Muscle of arm (tissue), 12 donors: Measurements from ENCODE around the gene VSX1. TPM values are rescaled to one million over a fixed set of nuclear protein-coding genes. Genes with fewer than 3 reads are reported as not detected.

Source experiments
- DNase-seq: peaks from one replicate; pipeline ENCODE4 v3.0.0-alpha.2; 2013
- polyA plus RNA-seq, 12 donors: library from polyadenylated mRNA; unstranded; fragments of 120-200 nt; gene quantifications; one replicate each; pipeline ENCODE4 v1.2.1, GENCODE V29; 2013; ENCODE audit not compliant: insufficient read length in 12 of 12

VSX1 gene
- polyA plus RNA-seq, 12 donors: 0.09 TPM; not detected in 11

DNA sequence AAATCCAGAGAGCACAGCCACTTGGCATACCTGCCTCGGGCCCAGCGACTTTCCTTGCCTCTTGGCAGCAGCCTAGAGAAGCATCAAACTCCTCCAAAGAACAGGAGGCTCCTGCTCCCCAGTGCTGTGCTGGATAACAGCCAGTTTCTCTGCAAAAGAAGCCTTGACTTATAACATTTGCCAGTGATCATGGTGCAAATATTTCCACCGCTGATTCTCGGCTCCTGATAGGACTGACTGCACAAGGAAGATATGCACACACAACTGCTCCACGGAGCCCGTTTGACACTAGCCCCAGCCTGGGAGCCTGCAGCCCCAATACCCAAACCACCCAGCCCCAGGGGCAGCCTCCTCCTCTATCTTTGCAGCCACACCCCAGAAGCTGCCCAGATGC is 41.5 kb downstream of the VSX1 start:
- DNase-seq: peak; percentile 74

DNA sequence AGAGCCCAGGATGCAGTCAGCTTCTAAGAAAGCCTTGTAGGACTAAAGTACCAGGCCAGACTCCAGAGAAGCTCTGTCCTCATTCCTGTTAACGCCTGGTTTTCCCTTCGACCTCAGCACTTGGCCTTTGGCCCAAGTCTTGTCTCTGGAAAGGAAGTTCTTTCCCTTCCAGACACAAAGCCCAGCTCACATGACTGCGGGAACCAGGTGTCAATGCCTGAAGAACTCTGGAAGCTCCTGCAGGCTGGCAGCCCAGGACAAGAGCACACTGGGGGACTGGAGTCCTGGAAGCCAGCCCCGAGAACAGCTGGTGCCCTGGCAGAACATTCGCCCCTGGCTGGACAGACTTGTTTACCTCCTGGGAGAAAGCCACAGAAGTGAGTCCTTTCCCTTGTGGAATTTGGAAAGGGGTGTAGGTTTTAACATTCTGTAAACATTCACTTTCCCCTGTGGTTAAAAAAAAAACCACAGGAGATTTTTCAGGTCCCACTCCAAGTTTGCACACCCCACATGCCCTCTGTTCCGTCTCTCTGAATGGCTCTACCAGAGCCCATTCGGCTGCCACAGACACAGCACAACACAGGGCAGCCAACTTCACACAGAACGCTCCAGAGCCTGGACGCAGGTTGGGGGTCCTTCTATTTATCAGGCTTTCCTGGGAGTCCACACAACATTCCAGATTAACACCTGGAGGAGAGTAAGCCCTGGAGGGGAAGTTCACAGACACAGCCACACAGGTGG is 42.1 kb downstream of the VSX1 start:
- DNase-seq: peak; percentile 87

DNA sequence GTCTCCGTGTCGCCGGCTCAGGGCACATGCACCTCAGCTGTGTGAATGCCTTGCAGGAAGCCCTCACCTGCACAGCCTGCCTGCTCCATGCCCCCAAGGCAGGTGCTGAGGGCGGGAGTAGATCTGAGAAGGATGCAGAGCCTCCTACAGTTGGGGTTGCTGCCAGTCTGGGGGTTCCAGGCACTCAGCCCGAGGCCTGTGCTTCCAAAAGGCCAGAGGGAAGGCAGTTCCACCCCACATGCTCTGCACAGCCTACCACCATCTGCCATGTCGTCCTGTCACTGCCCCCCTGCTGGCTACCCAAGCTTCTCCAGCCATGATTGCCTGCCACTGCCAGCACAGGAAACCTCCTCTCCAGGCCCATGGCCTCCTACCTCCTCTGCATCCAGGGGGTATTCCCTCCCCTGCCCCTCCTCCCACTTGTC is 43.3 kb downstream of the VSX1 start:
- DNase-seq: no peak

DNA sequence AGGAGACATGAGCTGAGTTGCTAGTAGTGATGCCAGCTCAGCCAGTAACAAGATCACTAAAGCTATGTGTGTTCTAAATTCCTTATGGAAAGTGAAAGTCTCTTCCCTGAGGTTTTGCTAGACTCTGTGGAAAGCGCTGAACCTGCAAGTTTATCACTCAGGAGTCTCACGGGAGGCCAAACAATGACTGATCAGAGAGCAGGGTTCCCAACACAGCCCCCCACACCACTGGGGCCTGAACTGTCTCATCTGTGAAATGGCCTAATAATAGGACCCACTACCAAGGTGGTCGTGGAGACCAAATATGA is 43.9 kb downstream of the VSX1 start:
- no peak for DNase-seq

DNA sequence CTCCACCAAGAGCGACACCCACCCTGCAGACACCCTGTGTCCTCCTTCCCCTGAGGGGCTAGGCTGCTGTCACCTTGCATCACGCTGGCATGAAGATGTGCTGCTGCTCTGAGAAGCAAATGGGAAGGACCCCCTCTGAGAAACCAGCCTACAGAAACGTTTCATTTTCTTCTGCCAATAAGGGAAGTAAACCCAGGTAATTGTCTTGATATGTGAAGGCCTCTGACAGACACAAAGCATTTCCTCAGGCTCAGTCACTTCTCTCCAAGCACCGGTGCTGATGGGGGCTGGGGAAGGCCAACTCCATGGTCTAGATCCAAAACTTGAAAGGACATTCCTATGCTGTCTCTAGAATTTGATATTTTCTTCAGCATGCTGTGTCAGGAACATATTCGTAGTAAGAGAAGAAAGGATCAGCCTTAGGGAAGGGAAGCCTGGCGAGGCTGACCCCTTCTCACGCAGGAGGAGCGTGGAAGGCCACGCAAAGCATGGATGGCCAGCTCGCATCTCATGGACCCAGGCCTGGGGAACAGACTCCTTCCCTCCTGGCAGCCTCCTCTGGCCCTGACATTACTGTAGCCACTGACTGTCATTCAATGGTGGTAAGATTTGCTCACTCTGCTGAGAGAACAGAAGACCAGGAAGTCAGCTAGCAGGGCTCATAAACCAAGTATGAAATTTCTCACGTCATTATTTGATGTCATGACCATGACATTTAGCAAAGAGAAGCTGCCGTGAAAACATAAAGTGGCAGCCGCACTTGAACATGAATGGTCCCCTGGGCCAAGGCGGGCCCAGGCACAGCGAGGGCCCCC is 44.4 kb downstream of the VSX1 start:
- no peak for DNase-seq

DNA sequence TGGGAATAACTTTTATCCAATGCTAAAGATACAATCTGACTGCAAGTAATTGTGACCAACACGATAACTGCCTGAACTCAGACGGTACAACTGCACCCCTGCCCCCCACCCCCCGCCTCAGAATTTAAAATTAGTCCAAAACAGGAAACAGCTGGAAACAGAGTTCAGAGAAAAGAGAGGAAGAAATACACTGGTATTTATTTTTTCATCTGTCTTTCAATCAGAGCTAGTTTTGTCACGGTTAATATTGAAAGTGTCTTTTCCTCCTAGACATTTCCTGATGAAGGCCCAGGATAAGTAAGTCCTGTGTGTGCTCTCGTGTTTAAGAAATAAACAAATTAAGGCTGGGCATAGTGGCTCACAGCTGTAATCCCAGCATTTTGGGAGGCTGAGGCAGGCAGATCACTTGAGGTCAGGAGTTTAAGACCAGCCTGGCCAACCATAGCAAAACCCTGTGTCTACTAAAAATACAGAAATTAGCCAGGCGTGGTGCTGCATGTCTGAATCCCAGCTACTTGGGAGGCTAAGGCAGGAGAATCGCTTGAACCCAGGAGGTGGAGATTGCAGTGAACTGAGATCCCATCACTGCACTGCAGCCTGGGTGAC is 45.5 kb downstream of the VSX1 start:
- no peak for DNase-seq

DNA sequence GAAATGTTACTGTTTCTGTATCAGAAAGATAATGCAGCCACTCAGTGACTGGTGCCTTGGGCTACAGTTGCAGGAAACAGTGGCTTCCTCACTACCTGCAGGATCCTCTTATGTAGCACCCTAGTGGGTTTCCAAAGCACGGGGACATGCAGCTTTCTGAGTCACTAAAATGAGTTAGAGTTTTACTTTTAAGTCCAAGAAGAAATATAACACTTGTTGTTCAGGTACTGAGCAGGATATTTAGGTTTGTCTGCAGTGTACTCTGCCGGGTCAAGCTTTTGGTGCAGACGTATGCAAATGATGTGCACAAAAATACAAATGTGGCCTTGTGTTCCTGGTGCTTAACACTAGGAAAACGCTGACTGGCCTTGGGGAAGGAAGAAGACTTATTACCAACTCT is 46.0 kb downstream of the VSX1 start:
- DNase-seq: no peak

DNA sequence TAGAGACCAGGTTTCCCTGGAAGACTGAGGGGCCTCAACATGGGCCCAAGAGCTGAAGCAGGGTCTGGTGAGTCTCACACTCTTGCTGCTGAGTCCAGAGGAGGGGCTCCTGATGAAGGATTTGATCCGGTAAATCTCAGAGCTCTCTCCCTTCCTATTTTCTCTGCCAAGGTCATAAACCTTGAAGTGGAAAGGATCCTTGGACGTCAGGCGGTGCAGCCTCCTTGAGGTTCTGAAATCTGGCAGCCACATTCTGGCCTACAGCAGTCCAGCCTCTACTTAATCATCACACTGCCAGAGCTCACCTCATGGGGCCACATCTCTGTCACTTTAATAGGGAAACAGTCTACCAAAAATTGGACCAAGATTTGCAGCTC is 48.0 kb downstream of the VSX1 start:
- DNase-seq: no peak

DNA sequence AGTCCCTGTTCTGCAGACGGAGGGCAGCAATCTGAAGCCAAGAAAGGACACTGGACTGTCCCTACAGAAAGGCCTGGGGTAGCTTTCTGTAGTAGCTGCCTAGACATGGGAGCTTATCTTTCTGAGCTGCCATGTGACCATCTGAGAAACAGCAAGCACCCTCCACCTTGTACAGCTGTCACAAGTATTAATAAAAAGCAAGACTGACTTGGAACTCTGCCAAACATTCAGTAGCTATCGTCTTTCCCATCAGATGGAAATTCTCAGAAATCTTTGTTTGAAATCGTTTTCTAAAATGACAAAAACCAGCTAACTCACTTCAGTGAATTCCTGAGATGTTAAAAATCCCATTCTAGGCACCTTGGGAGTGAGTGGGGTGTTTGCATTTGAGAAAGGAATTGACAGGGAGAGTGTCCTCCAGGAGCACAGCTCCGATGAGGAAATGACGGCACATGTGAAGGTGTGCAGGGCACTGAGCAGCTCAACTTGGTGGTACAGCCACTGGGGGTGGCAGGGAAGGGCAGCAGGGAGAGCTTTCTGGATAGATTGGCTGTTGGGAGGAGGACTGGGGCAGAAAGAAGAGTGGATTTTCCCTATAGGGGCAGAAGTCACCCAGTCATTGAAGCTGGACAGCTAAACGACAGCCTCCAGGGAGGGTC is 48.5 kb downstream of the VSX1 start:
- no peak for DNase-seq

DNA sequence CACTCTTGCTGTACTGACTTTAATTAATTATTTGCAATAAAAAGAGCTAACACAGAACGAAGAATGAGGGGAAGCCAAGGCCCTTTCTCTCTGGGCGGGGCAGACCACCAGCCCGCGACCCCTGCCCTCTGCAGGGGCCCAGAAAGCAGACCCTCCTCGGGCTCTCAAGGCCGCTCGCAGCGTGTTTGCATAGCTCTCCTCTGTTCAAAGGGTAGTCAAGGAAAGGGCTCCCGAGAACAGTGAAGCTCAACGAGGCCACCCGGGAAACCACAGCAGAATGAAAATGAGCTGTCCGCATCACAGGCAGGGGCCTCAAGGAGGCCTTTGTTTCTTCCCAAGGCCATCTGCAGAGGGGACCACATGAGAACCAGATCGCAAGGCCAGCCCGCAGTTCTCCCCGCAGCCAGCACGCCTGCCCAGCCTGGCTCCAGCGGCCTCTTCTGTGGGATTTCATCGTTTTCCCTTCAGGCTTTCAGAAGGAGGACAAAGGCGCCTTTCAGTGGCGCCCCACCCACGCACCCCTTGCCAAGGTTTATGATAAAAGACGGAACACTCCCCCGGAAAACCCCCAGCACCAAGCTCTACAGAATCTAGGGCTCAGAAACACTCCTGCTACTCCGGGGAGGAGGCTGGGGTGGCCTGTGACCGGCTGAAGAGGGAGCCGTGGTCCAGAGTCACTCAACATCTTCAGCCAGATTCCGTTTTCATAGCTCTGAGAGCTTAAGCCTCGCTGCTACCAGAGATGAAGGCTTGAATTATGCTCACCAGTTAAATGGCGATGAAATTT is 49.3 kb downstream of the VSX1 start:
- no peak for DNase-seq

DNA sequence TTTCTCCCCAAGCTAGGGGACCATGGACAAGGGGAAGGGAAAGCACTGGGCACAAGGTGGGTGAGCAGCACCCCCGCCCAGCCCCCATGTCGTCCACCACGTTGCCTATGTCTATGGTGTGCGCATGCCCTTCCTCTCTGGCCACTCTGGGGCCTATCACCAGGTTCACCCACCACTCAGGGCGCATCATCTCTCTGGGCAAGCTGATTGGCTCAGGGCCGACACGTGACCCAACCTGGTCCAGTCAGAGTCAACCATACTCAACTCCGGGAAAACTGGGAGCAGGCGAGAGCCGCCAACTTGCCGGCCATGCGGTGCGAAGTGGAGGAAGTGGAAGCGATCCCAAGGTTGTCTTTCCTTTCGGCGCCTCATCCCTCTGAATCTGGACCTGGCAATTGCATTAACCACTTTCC is 49.9 kb downstream of the VSX1 start:
- DNase-seq: no peak

DNA sequence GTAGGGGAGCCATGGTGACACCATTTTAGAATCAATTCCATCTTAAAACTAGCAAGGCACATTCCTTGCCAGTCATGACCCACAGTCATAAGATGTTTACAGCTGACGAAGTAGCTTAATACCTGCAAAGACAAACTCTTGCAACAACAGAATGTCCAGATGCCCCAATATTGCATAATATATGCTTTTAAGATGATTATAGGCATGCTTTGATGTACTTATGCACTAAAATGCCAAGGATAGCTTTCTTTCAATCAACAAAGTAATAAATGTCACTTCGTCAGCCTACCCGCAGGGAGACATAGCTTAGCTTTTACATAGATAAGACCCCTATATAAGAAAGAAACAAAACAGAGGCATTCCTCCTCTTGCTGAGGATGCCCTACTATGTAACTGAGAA is 50.7 kb downstream of the VSX1 start:
- DNase-seq: no peak

DNA sequence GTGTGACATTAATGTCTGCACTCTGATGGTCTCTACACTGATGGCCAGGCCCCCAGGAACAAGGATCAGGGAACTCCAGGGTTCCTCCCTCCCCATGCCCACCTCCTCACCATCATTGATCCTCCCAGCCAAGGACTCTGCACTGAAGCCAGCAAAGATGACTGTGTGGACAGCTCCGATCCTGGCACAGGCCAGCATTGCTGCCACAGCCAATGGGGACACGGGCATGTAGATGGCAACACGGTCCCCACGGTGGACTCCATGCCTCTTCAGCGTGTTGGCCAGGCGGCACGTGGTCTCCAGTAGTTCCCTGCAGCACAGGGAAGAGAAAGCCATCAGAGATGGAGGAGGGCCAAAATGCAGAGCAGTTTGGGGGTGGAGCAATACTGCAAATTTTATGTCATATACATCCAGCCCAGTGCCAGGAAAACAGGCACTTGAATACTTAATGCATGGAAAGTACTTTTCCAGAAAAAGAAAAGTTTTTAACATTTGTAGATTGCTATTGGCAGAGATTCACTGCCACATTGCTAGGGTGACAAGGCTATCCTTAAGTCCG is 51.2 kb downstream of the VSX1 start:
- DNase-seq: no peak

DNA sequence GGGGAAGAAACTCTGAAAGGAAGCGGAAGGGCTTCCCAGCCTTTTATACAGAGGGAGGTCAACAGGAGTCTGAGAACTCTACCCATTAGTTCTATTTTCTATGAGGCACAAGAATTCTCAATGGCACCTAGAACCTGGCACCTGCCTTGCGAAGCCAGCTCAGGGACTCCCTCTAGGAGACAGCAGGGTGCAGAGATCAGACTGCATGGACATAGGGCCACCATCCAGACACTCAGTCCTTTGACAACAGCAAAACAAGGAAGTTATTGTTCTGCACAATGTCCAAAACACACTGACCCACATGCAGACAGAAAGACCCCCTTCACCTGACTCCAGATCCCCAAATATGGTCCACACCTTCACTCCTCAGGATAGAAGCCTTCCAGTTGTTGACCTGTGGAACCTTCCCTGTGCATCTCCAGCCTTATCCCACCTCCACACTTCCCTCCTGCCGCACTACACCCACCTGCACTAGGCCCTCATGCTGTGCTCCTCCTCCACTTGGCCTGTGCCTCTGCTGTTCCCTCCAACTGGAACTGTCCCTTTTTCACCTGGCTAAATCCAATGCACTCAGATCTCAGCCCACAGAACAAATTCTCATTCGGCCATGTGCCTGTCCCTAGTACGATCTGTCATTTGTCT is 51.8 kb downstream of the VSX1 start:
- DNase-seq: no peak

DNA sequence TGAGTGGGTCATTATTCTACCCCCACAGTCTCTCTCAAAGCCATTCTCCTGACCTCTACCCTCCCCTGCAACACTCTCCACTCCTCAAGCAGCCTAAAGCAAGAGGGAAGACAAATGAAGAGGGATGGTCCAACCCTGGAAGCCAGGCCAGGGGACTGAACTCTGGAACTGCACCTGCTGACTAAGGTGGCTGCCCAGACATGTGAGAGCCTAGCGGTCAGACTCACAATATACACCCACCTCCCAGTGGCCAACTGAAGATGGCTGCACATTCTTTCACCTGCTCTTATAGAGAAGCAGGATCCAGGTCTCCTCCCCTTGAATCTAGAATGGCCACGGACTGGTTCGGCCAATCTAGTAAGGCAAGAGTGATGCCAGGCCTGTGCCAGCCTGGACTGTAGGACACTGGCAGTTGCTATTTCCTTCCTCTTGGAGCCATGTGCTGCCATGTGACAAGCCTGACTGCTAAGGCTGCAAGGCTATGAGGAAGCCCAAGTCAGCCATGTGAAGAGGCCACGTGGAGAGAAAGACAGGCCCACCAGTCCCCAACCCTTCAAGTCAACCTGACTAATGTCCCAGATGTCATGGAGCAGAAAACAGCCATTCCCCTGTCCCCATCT is 55.8 kb downstream of the VSX1 start:
- DNase-seq: no peak

Other genes starting within 250 kb of the VSX1 start
- 1 to 10 TPM in 2 of 12 donors, under 1 TPM in 8, not detected in 2; 0.35 to 2.3 (median 0.67) TPM for gene CST7, start 132.9 kb downstream of the VSX1 start, polyA plus RNA-seq
- 10 to 100 TPM in 11 of 12 donors, not detected in 1; 39.8 to 71.9 (median 46.5) TPM for gene APMAP, start 89.4 kb downstream of the VSX1 start, polyA plus RNA-seq
- 10 to 100 TPM in 11 of 12 donors, not detected in 1; 14.6 to 33.5 (median 20.6) TPM for gene ACSS1, start 24.0 kb downstream of the VSX1 start, polyA plus RNA-seq
- gene ENTPD6, start 113.6 kb upstream of the VSX1 start, polyA plus RNA-seq: 10 to 100 TPM in 11 of 12 donors, not detected in 1; 25.2 to 73.1 (median 31.2) TPM
- 10 to 100 TPM in 11 of 12 donors, not detected in 1; 18.2 to 31.2 (median 23.0) TPM for gene PYGB, start 165.9 kb upstream of the VSX1 start, polyA plus RNA-seq